GM18519 (cell line): Measurements from ENCODE around the gene TMEM121B.

ENCODE experiments used
- ATAC-seq: cut with Tn5 transposase; IDR thresholded peaks from one replicate; pipeline ENCODE4 v1.9.1; 2021; ENCODE audit warnings: mild to moderate bottlenecking, moderate library complexity; ENCODE audit not compliant: unreplicated experiment, low FRiP score

Gene TMEM121B

GRCh38 chr22:17140022-17140421 lies 18.9 kb upstream of the TMEM121B start:
- no peak for ATAC-seq

DNA sequence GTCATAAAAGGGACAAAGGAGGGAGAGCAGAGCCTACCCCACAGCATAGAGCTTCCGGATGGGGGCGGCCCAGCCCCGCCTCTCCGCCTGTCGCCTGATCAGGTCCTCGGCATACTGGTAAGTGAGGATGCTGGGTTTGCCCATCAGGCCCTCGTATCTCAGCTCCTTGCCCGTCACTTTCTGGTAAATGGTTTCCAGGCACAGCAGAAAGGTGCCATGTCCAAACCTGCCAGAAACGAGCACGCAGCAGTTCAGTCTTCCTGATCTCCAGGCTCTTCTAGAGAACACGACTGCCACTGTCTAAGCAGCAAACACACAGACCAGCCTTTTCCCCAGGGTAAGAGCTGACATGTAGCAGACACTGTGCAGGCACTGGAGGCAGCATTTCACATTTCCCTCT lies 17.4 kb upstream of the TMEM121B start:
- no peak for ATAC-seq

GRCh38 chr22:17137861-17138425 lies 16.8 kb upstream of the TMEM121B start:
- ATAC-seq, result no peak

DNA sequence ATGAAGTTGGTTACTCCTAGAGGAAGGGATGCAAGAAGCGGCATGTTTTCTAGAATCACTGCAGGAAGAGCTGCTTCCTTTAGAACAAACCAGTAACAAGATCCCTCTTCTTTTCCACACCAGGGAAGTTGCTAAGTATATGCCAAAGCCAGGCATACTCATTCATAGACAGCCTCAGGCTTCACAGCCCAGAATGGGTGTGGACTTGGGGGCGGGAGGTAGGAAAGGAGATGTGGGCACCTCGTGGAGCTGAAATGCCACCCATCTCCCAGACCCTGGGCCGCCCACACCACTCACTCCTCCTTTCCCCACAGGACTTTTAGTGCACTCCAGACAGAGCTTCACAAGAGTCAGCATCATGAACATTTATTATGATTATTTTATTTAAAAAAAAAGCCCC lies 16.0 kb upstream of the TMEM121B start:
- no peak for ATAC-seq

GRCh38 chr22:17135153-17135760 lies 14.1 kb upstream of the TMEM121B start:
- no peak for ATAC-seq

DNA sequence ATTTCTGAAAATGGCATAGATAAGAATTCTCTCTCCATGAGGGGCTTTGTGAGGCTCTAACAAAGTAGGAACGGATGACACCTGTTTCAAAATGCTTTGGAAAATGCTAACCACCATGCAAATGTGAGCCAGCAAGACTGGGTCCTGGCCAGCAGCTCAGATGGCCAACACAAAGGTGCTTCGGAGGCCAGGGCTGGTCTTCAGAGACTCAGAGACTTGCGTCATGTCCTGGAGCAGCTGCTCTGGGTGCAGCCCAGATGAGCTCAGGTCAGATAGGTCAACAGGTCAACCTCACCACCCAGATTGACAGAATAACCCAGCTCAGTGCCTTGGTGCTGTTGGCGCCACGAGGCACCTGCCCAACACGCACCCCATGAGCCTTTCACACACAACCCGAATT lies 12.0 kb upstream of the TMEM121B start:
- ATAC-seq, result no peak

DNA sequence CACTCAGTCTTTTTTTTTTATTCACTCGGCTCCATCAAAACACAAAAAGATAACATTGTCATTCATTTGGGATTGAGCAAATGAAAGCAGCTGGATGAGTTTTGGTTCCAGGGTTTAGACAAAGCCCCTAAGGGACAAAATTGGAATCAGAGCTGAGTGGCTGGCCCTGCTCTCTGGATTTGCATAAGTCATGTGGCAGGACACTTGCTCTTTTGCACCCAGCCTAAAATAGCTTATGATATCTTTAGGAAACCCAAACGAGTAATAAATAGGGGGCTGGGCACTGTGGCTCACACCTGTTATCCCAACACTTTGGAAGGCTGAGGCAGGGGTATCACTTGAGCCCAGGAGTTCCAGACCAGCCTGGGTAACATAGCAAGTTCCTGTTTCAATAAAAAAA lies 11.0 kb upstream of the TMEM121B start:
- no peak for ATAC-seq

GRCh38 chr22:17131686-17132085 lies 10.5 kb upstream of the TMEM121B start:
- no peak for ATAC-seq

- ATAC-seq, result no peak
These were observed 9.0 kb upstream of the TMEM121B start for GRCh38 chr22:17130199-17130598.

GRCh38 chr22:17120711-17121232 lies 388 bp downstream of the TMEM121B start:
- ATAC-seq, result no peak

GRCh38 chr22:17120281-17120680 lies 879 bp downstream of the TMEM121B start:
- no peak for ATAC-seq

GRCh38 chr22:17119481-17120202 lies 1.5 kb downstream of the TMEM121B start:
- ATAC-seq, result no peak

DNA sequence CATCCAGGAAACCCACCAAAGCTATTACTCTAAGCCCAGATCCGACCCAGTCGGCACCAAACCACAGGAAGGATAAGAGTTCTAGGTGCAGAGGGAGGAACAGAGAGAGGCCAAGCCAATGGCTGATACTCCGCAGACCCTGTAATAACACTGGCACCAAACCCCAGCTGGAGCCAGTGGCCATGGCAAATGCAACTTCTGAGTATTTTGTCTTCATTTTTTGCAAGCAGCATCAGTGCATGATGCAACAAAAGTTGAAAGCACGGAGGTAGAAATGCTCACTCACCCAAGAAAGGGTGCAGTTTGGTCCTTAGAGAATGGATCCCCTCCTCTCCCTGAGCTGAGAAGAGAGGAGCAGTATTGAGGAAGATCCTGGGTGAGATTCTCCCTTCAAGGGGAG lies 2.8 kb downstream of the TMEM121B start:
- ATAC-seq, result no peak

GRCh38 chr22:17117890-17118289 lies 3.3 kb downstream of the TMEM121B start:
- ATAC-seq, result no peak

GRCh38 chr22:17117400-17117799 lies 3.8 kb downstream of the TMEM121B start:
- ATAC-seq, result no peak

- no peak for ATAC-seq
These were observed 4.4 kb downstream of the TMEM121B start for GRCh38 chr22:17116572-17117330.

- ATAC-seq, result no peak
These were observed 5.1 kb downstream of the TMEM121B start for GRCh38 chr22:17115945-17116565.

DNA sequence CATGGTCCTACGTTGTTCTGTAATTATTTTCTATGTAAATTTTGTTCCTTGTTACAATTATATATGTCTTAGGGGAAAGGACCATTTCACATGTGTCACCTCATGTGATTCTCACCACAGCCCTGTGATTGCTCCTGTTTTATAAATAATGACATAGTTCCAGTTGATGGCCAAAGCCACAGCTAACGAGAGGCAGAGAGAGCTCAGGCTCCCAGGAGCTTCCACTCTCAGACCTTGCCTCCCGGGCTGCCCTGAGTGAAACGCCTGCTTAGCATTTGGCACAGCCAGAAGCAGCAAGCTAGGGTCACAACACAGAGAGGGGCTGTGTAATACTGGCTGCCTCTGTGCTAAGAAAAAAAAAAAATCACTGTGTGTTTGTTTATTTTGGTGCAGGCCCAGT lies 5.9 kb downstream of the TMEM121B start:
- no peak for ATAC-seq

- ATAC-seq, result no peak
These were observed 6.3 kb downstream of the TMEM121B start for GRCh38 chr22:17114898-17115235.

GRCh38 chr22:17114173-17114897 lies 6.8 kb downstream of the TMEM121B start:
- ATAC-seq, result no peak
